ENCODE results near the gene NOS1AP.
"Not testable (repeated sequence)": the region's sequence is repeated elsewhere in the genome, so short reads cannot be mapped to it uniquely, and the experiment has no call there.

NOS1AP gene

DNA sequence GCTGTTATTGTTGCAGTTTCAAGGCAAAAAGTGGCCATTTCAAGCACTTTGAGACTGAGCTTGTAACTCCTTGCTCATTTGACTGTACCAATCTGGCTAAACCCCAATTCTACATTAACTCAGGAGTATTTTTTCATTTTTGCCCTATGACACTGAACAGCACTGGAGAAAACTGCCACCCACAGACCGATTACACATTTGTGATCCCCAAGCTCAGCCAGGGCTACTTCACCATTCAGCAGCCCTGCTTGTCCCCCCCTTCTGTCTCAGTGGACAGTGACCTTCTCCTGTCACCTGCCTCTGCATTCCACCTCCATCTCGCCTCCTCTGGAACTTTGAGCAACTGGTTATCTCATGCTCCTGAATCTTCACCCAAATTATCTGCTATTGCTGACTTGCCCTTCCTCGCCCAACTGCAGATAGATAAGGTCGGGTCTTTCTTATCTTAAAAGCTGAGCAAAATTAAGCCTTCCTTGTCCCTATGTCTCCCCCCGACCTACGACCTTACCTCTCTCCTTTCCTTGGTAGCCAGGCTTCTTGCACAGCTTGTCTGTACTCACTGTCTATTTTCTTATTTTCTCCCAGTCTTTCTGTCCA, 281.9 kb downstream of the NOS1AP start:
- DNase-seq: no peak

DNA sequence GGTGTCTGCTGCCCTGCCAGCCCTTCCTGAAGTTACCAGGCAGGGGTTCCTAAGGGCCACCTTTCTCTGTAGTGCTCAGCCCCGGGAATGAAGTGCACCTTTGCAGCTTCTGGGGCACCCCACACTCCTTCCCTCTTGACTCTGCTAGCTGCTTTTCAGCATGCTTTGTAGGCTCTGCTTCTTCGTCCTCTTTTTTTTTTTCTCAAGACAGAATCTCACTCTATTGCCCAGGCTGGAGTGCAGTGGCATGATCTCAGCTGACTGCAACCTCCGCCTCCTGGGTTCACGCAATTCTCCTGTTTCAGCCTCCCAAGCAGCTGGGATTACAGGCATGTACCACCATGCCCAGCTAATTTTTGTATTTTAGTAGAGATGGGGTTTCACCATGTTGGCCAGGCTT, 282.4 kb downstream of the NOS1AP start:
- DNase-seq: not testable (repeated sequence)

DNA sequence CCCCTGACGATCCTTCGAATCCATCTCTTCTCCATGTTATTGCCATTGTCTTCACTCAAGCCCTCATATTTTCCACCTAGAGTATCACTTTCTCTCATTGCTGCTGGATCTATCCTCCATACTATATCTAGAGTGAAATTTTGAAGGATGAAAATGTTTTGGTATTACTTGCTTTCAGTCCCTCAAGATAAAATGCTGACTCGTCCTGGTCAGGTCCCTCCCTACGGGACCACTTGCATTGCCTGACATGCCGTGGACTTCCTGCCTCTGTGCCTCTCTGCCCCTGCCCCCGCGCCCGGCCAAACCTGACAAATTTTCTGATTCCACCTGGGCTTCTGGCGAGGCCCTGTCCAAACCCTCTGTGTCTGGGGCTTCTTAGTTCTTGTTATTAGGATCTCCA, 283.6 kb downstream of the NOS1AP start:
- DNase-seq: no peak

DNA sequence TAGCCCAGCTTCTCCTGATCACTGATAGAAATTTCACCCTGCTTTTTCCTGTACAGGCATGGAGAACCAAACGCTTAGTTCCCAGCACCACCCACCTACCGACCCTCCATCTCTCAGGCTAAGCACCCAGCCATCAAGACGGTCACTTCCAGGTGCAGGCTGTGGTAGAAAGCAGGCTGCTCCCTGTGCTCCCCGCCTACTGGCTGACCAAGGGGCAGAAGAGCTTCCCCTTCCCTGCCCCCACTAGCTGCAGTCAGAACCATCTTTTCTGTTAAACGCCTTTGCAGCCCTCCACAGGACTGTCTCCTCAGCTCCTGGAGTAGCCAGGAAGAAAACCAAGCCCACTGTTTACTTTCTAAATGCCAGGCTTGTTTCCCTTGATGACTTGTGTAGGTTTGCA, 284.2 kb downstream of the NOS1AP start:
- no peak for DNase-seq

DNA sequence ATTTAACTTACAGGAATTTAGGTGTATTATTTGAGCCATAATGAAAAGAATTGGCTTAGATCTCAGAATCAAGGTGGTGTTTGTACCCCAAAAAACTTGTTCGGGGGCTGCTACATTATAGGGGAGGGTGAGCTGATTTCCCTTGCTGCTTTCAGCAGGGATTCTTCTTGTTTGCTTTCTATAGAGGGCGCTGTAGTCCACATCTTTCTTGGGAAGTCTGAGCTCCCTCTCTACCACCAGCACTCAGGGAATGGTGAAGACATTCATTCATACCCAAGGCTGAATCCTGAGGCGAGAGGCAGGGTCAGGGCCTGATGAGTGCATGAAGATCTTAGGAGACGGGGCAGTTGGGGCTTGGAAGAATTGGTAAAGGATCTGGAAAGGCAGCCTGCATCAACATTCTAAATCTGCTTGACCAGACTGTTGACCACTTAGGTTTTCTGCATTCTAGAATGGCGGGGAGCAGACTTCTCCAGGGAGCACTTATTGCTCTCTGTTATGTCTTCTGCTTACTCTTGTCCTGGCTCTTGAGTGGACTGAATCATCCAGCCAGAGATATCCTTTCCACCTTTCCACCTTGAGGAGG, 288.3 kb downstream of the NOS1AP start:
- DNase-seq: no peak

DNA sequence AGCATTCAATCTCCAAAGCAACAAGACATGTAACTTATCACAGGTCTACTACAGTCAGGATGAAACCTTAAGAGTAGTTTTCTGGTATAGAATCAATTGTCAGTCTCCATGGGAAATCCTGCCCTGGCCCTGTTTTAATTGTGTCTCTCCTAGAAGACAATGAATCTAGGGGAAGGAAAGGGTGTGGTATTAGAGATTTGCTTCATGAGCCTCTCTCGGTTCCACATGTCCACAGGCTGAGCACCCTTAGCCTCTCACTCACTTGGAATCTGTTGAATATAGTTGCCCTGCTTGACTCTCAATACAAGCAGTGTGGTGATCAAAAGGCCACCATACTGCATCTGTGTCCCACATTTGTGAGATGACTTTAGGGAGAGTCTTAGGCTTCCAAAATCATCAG, 289.4 kb downstream of the NOS1AP start:
- no peak for DNase-seq

DNA sequence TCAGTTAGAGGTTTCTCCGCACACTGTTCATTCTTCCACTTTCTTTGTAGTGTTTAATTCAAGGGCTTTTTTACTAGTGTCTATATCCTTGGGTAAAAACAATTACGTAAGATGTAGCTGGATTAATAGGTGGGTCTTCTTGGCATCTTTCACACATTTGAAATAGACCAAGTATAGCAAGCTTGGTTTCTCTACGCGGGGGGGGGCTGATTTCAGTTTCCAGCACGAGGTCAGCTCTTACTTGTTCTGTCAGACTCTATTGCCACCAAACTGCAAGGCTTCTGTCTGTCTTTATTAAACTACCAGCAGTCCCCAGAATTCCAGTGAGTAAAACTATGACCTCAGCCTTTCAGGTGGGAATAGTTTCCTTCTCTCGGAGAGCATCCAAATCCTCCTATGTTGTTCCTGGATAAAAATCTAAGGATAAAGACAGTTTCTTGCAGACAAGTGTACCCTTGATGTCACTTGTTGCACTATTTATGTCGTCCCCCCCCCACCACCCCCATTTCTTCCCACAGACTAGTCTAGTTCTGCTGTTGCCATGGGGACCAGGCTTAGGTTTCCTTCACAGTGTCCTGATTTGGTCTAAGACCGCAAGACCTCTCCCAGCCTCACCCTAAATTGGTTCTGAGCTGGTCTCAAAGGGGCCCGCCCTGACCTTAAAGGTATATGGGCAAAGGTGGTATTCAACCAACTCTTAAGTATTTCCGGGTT, 290.2 kb downstream of the NOS1AP start:
- DNase-seq: no peak

DNA sequence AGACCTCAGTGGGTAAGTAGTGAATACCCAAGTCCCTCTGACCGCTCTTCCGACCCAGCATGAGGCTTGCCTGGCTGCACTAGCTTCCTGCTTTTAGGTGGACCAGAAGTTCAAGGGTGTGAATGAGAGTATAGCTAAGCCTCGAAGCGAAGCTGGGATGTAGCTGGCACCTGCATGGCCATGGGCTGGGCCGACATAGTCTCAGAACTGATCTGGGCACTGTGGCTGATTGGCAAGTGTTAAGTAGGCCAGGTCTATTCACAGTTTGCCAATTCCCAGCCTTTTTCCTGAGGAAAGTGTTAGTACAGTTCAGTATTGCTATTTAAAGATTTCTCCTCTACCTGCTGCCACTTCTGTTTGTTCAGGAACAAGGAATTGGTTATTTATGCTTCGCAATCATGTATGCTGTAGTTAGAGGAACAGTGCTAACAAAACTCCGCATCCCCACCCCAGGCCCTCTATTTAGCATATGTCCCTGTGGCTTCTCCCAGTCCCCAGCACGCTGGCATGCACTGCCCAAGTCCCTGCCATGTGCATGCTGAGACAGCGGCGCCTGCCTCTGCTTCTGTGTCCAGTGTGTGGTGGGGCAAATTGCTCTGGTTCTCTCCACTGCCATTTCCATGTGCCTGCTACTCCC, 290.9 kb downstream of the NOS1AP start:
- DNase-seq: no peak

DNA sequence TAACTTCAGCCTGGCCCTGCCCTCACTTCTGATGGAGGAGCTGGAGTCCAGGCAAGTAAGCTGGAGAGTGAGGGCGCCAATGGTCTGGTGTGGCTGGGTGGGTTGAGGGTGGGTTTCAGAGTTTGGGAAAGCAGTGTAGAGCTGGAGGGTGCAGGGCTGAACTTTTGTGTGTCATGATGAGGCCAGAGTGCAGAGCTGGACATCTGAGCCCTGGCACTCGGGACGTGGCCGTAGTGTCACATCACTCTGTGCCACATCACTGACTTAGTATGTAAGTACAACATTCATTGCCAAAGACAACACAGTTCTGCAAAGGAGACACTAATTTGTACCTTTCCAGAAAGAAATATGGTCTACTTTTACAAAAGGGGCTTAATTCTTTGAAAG, 291.4 kb downstream of the NOS1AP start:
- no peak for DNase-seq

DNA sequence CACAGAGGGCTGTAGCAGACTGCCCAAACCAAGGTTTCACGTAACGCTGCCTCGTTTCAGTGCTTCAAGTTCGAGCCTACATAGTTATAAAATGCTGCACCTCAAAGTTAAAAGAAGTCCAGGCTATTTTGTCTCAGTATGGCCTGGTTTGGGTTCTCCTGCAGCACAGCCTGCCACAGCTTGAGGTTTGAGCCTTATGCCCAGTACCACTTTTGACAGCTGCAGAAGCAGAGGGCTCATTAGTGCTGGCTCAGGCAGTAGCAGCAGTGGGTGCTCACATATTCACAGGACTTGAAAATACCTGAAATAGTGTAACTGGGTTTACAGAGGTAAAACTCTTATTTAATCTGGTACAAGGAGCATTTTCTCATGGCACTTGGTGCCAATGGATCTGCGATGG, 291.9 kb downstream of the NOS1AP start:
- no peak for DNase-seq

DNA sequence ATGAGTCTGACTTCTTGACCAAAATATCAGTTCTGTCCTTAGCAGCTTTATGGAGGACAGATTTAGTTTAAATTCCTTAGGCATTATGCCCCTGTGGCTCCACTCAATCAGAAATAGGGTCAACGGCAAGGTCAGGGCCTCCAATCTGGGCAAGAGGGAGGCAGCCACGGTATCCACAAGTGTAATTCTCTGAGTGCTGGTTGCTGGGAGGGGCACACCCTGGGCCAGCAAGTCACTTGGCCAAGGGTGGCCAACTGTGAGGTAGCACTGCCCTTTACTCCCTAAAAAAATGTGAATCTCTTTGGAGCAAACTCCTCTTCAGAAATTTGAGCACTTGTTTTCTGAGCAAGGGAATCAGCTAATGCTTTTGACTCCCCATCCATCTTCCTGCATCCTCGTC, 294.3 kb downstream of the NOS1AP start:
- DNase-seq: no peak

DNA sequence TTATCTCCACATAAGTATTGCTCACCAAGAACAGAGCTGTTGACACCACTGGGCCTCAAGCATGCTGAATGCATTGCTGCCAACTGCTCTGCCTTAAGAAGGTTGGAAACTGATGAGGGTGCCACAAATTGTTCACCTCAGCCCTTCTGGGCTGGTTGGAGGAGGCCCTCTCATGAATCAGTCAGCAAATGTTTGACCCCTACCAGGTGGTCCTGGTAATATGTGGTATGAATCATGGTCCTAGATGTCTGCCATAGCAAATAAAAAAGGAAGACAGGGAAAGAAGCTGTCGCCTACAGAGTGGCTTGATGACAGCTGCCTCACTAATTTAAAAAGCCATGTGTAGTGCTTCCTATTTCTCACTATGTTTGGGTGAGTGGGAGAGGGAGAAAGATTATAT, 295.0 kb downstream of the NOS1AP start:
- no peak for DNase-seq

DNA sequence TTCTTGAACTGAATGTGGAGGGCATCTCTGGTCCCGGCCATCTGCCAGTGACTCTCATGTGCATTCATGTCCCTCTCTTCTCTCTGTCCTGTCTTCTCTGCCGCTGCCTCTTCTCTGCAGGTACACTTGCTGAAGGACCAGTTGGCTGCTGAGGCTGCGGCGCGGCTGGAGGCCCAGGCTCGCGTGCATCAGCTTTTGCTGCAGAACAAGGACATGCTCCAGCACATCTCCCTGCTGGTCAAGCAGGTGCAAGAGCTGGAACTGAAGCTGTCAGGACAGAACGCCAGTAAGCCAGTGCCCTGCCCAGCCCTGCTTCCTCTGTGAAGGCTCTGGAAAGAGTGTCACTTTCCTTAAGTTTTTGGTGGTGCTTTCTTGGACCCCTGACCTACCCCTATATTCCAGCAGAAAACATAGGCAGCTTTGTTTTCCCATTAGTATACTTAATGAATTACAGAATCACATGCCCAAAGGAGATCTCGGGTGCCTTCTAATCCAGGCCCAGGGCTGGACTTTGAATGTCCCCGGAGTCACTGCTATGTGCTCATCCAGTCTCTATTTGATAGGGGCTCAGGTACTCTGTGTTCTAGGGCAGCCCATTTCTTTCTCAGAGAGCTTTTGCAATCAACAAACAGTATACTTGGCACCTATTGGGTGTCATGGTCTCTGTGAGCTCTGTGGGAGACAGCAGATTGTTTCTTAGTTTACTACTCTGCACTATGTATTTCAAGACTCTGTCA, 296.0 kb downstream of the NOS1AP start:
- no peak for DNase-seq

DNA sequence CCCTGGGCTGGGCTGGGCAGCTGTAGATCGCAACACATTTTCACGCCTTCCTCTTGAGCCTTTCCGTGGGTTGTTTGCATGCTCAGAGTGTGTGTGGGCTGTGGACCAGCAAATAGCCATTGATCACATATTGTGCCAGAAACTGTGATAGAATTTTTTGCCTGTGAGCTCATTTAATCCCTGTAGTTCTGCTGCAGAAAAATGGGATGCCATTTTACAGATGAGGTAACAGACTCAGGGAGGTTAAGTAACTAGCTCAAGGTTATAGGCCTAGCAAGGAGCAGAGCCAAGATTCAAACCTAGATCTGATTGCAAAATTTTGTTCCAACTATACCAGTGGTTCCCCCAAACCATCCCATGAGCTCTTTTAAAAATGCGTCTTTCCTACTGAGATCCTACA, 296.7 kb downstream of the NOS1AP start:
- DNase-seq: no peak

DNA sequence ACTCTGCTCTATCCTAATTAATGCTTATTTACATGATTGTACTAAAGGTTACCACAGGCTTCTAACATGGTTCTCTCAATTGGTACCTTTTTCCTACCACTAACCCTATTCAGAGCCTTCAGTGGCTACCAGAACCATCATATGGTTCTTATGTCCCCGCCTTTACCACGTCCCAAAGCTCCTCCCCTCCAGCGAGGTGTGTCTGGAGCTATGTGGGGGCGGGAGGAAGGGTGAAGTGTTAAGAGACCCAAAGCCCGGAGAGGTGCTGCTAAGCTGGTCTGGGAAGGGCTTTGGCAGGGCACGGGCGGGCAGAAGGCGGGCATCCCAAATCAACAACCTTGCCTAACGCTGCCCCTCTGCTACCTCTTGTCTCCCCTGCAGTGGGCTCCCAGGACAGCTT, 297.2 kb downstream of the NOS1AP start:
- no peak for DNase-seq

DNA sequence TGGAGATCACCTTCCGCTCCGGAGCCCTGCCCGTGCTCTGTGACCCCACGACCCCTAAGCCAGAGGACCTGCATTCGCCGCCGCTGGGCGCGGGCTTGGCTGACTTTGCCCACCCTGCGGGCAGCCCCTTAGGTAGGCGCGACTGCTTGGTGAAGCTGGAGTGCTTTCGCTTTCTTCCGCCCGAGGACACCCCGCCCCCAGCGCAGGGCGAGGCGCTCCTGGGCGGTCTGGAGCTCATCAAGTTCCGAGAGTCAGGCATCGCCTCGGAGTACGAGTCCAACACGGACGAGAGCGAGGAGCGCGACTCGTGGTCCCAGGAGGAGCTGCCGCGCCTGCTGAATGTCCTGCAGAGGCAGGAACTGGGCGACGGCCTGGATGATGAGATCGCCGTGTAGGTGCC, 297.6 kb downstream of the NOS1AP start:
- DNase-seq: no peak

DNA sequence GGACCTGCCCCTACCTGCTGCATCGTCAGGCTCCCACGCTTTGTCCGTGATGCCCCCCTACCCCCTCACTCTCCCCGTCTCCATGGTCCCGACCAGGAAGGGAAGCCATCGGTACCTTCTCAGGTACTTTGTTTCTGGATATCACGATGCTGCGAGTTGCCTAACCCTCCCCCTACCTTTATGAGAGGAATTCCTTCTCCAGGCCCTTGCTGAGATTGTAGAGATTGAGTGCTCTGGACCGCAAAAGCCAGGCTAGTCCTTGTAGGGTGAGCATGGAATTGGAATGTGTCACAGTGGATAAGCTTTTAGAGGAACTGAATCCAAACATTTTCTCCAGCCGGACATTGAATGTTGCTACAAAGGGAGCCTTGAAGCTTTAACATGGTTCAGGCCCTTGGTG, 298.3 kb downstream of the NOS1AP start:
- DNase-seq: no peak

DNA sequence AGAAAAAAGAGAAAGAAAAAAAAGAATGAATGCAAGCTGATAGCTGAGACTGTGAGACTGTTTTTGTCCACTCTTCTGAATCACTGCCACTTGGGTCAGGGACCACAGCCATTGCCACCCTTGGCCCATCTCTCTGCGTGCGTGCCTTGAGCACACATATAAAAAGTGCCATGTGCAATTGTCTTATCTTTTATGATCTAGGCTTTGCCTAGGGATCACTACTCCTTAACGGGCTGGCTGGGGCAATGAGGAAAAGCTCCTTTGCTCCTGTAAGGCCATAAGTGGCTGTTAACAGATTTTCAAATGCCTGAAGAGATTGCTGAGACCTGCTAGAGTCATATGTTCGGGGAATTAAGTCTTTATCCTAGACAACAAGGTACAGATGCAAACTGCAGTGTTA, 299.0 kb downstream of the NOS1AP start:
- DNase-seq: no peak

DNA sequence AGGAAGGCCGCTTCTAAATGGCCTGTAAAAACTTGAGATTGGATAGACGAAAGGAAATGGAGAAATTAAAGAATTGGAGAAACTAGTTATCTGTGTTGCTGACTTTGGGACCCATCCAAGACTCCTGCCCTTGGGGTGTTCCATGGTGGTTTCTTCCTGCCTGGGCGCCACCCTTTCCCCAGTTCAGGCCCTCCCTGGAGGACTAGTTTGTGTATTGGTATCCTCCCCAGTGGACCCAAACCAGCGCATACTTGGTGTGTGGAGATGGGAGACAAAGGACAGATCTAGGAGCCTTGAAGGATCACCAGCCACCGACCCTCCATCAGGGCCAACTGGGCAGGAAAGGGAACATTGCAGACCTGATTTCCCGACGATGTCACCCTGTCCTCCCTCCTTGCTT, 300.1 kb downstream of the NOS1AP start:
- no peak for DNase-seq

DNA sequence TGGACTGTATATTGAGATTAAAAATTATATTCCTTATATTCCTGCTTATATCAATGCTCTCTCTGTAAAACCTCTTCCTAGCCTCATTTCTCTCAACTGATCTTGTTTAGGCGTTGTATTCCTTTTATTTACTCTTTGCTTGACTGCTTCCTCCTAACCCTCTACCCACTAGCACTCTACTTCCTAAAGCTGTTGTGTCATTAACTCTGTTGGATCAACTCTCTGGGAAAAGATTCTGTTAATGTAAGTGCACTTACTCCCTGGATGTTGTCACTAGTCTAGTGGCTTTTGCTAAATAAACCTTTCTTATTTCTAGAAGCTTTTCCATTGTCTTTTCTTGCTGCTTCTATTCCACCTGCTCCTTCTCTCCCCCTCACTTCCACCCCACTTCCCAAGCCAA, 300.7 kb downstream of the NOS1AP start:
- no peak for DNase-seq

DNA sequence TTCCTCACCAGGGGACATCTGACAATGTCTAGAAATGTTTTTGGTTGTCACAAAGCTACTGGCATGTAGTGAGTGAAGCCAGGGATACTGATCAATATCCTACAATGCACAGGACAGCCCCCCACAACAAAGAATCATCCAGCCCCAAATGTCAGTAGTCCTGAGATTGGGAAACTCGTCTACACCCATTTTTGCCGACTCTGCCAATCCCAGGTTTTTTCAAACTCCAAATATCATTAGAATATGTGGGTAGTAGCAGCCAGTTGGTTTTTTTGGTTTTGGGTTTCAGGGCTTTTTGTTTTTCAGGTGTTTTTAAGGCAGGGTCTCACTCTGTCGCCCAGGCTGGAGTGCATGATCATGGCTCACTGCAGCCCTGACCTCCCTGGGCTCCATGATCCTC, 301.2 kb downstream of the NOS1AP start:
- DNase-seq: no peak

DNA sequence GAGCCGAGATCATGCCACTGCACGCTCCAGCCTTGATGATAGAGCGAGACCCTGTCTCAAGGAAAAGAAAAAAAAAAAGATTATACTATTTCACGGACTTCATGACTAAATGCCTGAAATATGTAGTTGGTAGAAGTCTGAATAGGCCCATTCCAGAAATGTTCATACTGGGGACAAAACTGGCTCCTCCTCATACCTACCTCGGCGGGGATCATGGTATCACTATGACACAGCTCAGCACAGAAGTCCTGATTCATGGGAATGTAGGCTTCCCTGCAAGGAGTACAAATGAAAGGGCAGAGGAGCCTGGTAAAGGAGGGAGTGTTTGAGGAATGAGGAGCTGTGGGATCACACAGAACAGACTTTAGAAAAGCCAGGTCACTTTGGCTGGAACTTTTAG, 302.1 kb downstream of the NOS1AP start:
- DNase-seq: no peak
